Skeletal muscle cell (primary cell): ENCODE measurements around the gene SPG11.
"Not testable (repeated sequence)": the region's sequence is repeated elsewhere in the genome, so short reads cannot be mapped to it uniquely, and the experiment has no call there.

Experiments used
- DNase-seq: peaks from one replicate; pipeline ENCODE4 v3.0.0-alpha.2; 2010; ENCODE audit warnings: low read depth
- H3K4me3 ChIP-seq: 2 replicates; pipeline ENCODE4 v1.5.1; 2011; ENCODE audit warnings: low read depth, mild to moderate bottlenecking, control low read depth, low read length, moderate library complexity

The SPG11 gene

DNA sequence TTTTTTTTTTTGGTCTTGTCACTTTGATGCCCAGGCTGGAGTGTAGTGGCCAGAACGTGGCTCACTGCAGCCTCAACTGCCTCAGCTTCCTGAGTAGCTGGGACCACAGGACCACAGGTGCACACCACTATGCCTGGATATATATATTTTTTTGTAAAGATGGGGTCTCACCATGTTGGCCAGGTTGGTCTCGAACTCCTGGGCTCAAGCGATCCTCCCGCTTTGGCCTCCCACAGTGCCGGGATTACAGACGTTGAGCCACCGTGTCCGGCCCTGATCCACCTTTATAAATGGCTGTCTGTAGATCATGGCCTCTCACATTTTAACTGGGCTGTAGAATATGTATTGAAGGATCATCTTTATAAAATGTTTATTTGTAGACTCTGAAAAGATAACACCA lies 128.4 kb downstream of the SPG11 start:
- no peak overlapping the region for H3K4me3 ChIP-seq
- no peak for DNase-seq

DNA sequence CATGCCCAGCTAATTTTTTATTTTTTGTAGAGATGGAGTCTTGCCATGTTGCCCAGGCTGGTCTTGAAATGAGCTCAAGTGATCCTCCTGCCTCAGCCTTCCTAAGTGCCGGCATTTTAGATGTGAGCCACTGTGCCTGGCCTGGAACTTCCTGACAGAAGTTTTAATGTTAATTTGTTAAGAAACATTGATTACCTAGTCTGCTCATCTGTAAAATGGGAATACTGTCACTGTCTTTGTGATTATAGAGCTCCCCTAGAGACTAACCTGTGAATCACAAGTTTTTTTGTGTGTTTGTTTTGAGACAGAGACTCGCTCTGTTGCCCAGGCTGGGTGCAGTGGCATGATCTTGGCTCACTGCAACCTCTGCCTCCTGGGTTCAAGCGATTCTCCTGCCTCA lies 130.8 kb downstream of the SPG11 start:
- H3K4me3 ChIP-seq: no peak overlapping the region
- no peak for DNase-seq

DNA sequence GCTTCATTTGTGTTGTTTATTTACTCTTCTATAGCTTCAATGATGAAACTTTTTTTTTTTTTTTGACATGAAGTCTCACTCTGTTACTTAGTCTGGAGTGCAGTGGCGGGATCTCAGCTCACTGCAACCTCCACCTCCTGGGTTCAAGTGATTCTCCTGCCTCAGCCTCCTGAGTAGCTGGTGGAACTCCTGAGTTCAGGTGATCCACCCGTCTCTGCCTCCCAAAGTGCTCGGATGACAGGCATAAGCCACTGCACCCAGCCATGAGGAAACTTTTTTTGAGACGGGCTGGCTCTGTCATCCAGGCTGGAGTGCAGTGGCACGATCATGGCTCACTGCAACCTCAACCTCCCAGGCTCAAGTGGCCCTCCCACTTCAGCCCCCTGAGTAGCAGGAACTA lies 131.2 kb downstream of the SPG11 start:
- not testable (repeated sequence) for DNase-seq, H3K4me3 ChIP-seq

DNA sequence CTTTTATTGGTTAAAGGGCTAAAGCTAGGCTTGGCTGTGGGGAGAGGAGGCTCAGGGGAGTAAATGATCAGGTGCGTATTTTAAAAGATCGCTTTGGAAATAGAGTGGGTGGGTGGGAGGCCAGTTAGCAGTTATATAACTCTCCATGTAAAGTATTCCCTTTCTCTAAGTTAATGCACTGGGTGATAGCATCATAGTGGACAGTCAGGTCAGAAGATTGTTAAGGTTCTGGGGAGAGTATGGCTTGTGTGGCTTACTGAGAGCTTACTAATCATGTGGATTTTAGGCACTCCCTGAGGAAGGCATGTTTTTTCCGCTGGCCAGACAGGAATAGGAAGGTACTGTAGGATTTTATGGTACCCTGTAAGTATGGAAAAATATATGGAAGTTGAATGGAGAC lies 132.8 kb downstream of the SPG11 start:
- H3K4me3 ChIP-seq: no peak overlapping the region
- no peak for DNase-seq

DNA sequence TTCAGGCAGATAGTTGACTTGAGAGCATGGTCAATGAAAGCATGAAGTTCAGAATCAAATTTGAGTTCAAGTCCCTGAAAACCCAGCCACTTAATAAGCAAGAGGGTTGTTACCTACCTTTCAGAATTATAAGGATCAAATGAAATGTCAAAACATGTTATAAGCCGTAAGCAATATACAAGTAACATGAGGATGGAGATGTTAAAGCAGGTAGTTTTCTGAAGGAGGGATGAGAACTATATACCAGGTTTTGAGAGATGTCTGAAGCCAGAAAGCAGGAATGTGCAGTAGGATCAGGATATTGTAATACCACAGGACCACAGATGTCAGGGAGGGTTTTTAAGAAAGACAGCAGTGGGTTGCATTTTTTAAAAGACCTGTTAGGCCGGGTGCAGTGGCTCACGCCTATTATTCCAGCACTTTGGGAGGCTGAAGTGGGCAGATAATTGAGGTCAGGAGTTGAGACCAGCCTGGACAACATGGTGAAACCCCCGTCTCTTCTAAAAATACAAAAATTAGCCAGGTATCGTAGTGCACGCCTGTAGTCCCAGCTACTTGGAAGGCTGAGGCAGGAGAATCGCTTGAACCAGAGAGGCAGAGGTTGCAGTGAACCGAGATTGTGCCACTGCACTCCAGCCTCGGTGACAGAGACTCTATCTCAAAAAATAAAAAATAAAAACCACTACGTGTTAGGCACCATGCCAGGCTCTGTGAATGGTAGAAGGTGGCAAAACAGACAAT lies 133.4 kb downstream of the SPG11 start:
- no peak for DNase-seq
- no peak overlapping the region for H3K4me3 ChIP-seq

DNA sequence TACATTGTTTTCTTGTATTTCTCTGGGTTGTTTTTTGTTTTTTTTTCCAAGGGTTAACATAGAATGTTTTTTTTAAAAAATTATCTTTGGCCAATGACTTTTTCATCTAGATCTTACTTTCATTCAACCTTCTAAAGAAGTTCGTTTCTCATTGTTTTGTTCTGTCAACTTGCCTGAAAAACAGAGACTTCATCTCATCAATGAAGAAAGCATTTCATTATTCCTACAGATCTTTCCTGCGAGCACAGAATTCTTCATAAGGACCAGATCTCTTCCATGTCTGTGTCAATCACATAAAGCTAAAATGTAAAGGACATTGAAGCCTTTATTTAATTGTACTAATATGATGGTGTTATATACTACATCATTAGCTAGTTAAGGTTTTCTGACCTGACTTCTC lies 136.2 kb downstream of the SPG11 start:
- DNase-seq: no peak
- H3K4me3 ChIP-seq: no peak overlapping the region

DNA sequence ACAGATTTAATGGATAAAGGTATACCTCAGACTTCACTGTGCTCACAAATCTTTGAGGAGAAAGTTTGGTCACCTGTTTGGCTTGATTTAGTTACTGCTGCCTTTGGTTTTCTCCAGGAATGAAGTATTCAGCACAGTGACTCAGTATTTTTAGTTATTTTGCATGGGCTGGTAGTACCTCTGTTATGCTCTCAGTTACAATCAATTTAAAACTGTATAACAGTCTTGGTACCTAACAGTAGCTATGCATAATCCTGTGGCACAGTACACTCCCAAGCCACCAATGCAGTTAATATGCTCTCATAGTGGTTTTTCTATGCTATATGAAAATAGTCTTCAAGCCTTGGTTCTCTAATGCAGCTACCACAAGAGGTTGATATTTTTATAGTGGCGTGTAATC lies 138.4 kb downstream of the SPG11 start:
- no peak for DNase-seq
- H3K4me3 ChIP-seq: no peak overlapping the region

DNA sequence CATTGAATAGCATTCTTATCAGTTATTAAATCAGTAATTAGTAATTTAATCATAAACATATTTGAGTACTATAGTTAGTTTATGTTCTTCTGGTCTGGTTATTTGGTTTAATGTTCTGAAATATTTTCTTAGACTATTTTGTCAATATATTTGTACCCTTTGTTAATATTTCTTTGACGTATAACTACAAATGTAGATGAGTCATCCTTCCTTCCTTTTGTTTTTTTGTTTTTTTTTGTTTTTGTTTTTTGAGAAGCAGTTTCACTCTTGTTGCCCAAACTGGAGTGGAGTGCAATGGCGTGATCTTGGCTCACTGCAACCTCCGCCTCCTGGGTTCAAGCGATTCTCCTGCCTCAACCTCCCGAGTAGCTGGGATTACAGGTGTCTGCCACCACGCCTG lies 143.9 kb downstream of the SPG11 start:
- no peak for DNase-seq

DNA sequence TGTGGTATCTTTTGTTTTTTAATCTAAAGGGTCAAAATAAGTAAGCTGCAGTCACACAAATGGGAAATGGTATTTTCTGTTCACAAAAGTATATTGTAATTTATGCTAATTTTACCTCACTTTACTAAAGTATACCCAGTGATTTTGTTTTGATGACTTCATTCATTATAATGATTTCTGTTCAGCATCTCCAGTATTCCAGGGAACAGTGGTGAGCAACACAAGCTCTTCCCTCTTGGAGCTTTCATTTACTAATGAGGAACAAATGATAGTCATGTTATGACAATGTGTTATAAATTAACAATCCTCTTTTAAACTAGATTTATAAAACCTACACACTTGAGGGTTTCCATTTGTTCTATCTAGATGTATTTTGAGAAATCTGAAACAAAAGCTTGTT lies 147.0 kb downstream of the SPG11 start:
- H3K4me3 ChIP-seq: no peak overlapping the region
- no peak for DNase-seq

More for the DNA sequence above, 143.9 kb downstream of the SPG11 start:
- H3K4me3 ChIP-seq: no peak overlapping the region
